H1 (cell line): Measurements from ENCODE around the gene NUP98. TPM values are rescaled to one million over a fixed set of nuclear protein-coding genes. Genes with fewer than 3 reads are reported as not detected.

ENCODE experiments used
- CTCF ChIA-PET: fragments of 300-600 bp; sonication (Branson Sonifier 250); formaldehyde crosslinking; loops from one replicate; lab custom pipeline; 2021; ENCODE audit not compliant: partially characterized antibody; lab: Charles Lee
- POLR2A ChIA-PET: fragments of 300-600 bp; sonication (Branson Sonifier 250); formaldehyde crosslinking; loops from one replicate; lab custom pipeline; 2021; ENCODE audit warnings: inconsistent platforms; ENCODE audit not compliant: partially characterized antibody; lab: Charles Lee
- DNase-seq, 2 experiments: peaks; one replicate each; pipeline versions ENCODE4 v3.0.0 to v3.0.0-alpha.2; 2010 to 2022; ENCODE audit warnings: low spot score in 2 of 2, low read depth in 1 of 2, mixed read lengths in 1 of 2
- FAIRE-seq: peaks from 2 replicates; lab custom pipeline; 2011; peaks lifted over from hg19 to GRCh38; lab: Jason Lieb, UNC
- H2AFZ ChIP-seq: 2 replicates; pipeline ENCODE4 v1.8.1; 2012; ENCODE audit warnings: low read length, inconsistent platforms
- H2AK5ac ChIP-seq: 2 replicates; pipeline ENCODE4 v1.6.1; 2013; ENCODE audit warnings: low read depth, low read length
- H2BK120ac ChIP-seq: replicated peaks from 2 replicates; pipeline ENCODE3; 2013; ENCODE audit warnings: low read depth, low read length, inconsistent platforms
- H2BK12ac ChIP-seq: 2 replicates; pipeline ENCODE4 v1.6.1; 2013; ENCODE audit warnings: low read depth, low read length
- H2BK15ac ChIP-seq: 2 replicates; pipeline ENCODE4 v1.6.1; 2013; ENCODE audit warnings: low read length
- H2BK20ac ChIP-seq: 2 replicates; pipeline ENCODE4 v1.6.1; 2013; ENCODE audit warnings: low read length
- H2BK5ac ChIP-seq: 2 replicates; pipeline ENCODE4 v1.6.1; 2013; ENCODE audit warnings: low read depth, low read length
- H3K14ac ChIP-seq: 2 replicates; pipeline ENCODE4 v1.6.1; 2013; ENCODE audit warnings: inconsistent platforms; ENCODE audit not compliant: insufficient read length
- H3K18ac ChIP-seq: 2 replicates; pipeline ENCODE4 v1.6.1; 2013; ENCODE audit warnings: low read length; ENCODE audit errors: extremely low read depth
- H3K23ac ChIP-seq: 2 replicates; pipeline ENCODE4 v1.6.1; 2013; ENCODE audit warnings: inconsistent platforms; ENCODE audit not compliant: insufficient read length
- H3K23me2 ChIP-seq: 2 replicates; pipeline ENCODE4 v1.6.1; 2013; ENCODE audit warnings: low read depth, low read length
- H3K27ac ChIP-seq: 2 replicates; pipeline ENCODE4 v1.6.1; 2011; ENCODE audit warnings: low read depth, low read length, inconsistent platforms
- H3K27me3 ChIP-seq, 4 experiments: replicated peaks in 1 of 4; 1 replicate in 1 of 4; 2 replicates in 3 of 4; pipeline versions ENCODE4 v1.6.1 to v1.8.1; 2011 to 2013; ENCODE audit warnings: low read length in 3 of 4, mild to moderate bottlenecking in 3 of 4, inconsistent platforms in 2 of 4, mixed read lengths in 2 of 4, moderate library complexity in 1 of 4; ENCODE audit not compliant: control insufficient read depth in 3 of 4, insufficient read depth in 3 of 4; ENCODE audit errors: extremely low read depth in 1 of 4
- H3K36me3 ChIP-seq, 4 experiments: 2 replicates each; pipeline versions ENCODE4 v1.6.1 to v1.8.1; 2011 to 2013; ENCODE audit warnings: mild to moderate bottlenecking in 4 of 4, low read length in 3 of 4, moderate library complexity in 2 of 4, control low read depth in 1 of 4, inconsistent platforms in 1 of 4; ENCODE audit not compliant: insufficient read depth in 4 of 4, control insufficient read depth in 2 of 4
- H3K4ac ChIP-seq: replicated peaks from 2 replicates; pipeline ENCODE3; 2013; ENCODE audit warnings: low read length, low read depth, mixed read lengths, inconsistent platforms; ENCODE audit not compliant: insufficient read length
- H3K4me1 ChIP-seq, 4 experiments: replicated peaks in 1 of 4; 1 replicate in 1 of 4; 2 replicates in 3 of 4; pipeline versions ENCODE4 v1.6.1 to v1.8.1; 2011 to 2013; ENCODE audit warnings: low read length in 3 of 4, inconsistent platforms in 2 of 4, mixed read lengths in 1 of 4; ENCODE audit not compliant: insufficient read depth in 4 of 4, control insufficient read depth in 3 of 4
- H3K4me2 ChIP-seq, 2 experiments: 2 replicates each; pipeline versions ENCODE4 v1.6.1 to v1.8.1; 2011 to 2013; ENCODE audit warnings: low read depth in 2 of 2, low read length in 2 of 2, control low read depth in 1 of 2, inconsistent platforms in 1 of 2, mild to moderate bottlenecking in 1 of 2; ENCODE audit not compliant: insufficient read depth in 1 of 2
- H3K4me3 ChIP-seq, 4 experiments: fragments of 200-600, 300-600 bp in 1 of 4; sonication (generic), shearing (Covaris generic), sonication (Bioruptor Twin) in 1 of 4; 2 replicates each; pipeline versions ENCODE4 v1.5.1 to v1.8.1; 2011 to 2016; ENCODE audit warnings: low read length in 4 of 4, low read depth in 3 of 4, control low read depth in 2 of 4, inconsistent platforms in 2 of 4, mild to moderate bottlenecking in 2 of 4, mixed read lengths in 1 of 4, moderate library complexity in 1 of 4; ENCODE audit not compliant: insufficient read depth in 2 of 4; ENCODE audit errors: extremely low read depth in 1 of 4
- H3K56ac ChIP-seq: replicated peaks from 2 replicates; pipeline ENCODE3; 2013; ENCODE audit warnings: low read depth, mild to moderate bottlenecking, mixed read lengths, low read length, inconsistent platforms; ENCODE audit not compliant: insufficient read length
- H3K79me1 ChIP-seq: 2 replicates; pipeline ENCODE4 v1.6.1; 2013; ENCODE audit warnings: low read depth, low read length, control low read depth
- H3K79me2 ChIP-seq, 2 experiments: 2 replicates each; pipeline versions ENCODE4 v1.6.1 to v1.8.1; 2012 to 2013; ENCODE audit warnings: low read length in 2 of 2, mild to moderate bottlenecking in 2 of 2, inconsistent platforms in 1 of 2; ENCODE audit not compliant: insufficient read depth in 2 of 2, control insufficient read depth in 1 of 2
- H3K9ac ChIP-seq, 4 experiments: replicated peaks in 1 of 4; 1 replicate in 1 of 4; 2 replicates in 3 of 4; pipeline versions ENCODE4 v1.6.1 to v1.8.1; 2011 to 2013; ENCODE audit warnings: low read depth in 3 of 4, low read length in 3 of 4, control low read depth in 2 of 4, mild to moderate bottlenecking in 2 of 4, moderate library complexity in 2 of 4, inconsistent platforms in 1 of 4; ENCODE audit errors: extremely low read depth in 1 of 4
- H3K9me3 ChIP-seq, 2 experiments: 2 replicates each; pipeline versions ENCODE4 v1.6.1 to v1.8.1; 2012 to 2013; ENCODE audit warnings: mild to moderate bottlenecking in 2 of 2, moderate library complexity in 2 of 2, control low read depth in 1 of 2, inconsistent platforms in 1 of 2, low read depth in 1 of 2, low read length in 1 of 2, mixed read lengths in 1 of 2; ENCODE audit not compliant: insufficient read depth in 2 of 2
- H4K20me1 ChIP-seq, 2 experiments: replicated peaks in 1 of 2; 2 replicates each; pipeline versions ENCODE3 to v1.8.1; 2011 to 2013; ENCODE audit warnings: inconsistent platforms in 2 of 2, low read length in 2 of 2, mild to moderate bottlenecking in 1 of 2; ENCODE audit not compliant: insufficient read depth in 2 of 2, control insufficient read depth in 1 of 2
- H4K5ac ChIP-seq: 2 replicates; pipeline ENCODE4 v1.6.1; 2013; ENCODE audit warnings: low read length, low read depth, mixed read lengths, inconsistent platforms; ENCODE audit not compliant: insufficient read length
- H4K8ac ChIP-seq: 2 replicates; pipeline ENCODE4 v1.8.0; 2013; ENCODE audit warnings: mild to moderate bottlenecking, moderate library complexity, low read length, inconsistent platforms; ENCODE audit not compliant: insufficient read depth; ENCODE audit errors: extremely low read depth
- H4K91ac ChIP-seq: replicated peaks from 2 replicates; pipeline ENCODE3; 2013; ENCODE audit warnings: low read length, mixed read lengths, inconsistent platforms; ENCODE audit not compliant: insufficient read length
- BRCA1 ChIP-seq: IDR thresholded peaks from 2 replicates; pipeline ENCODE4 v1.6.1; 2012; ENCODE audit warnings: low read depth, low read length, improper control_type of control experiment
- EP300 ChIP-seq, 2 experiments: IDR thresholded peaks; 1 replicate in 1 of 2; 2 replicates in 1 of 2; pipeline ENCODE4 v1.6.1; 2011 to 2012; ENCODE audit warnings: low read depth in 2 of 2, low read length in 2 of 2, mild to moderate bottlenecking in 2 of 2, borderline replicate concordance in 1 of 2, inconsistent platforms in 1 of 2, moderate library complexity in 1 of 2
- HDAC2 ChIP-seq, 2 experiments: fragments of 300-600 bp in 1 of 2; sonication (generic) in 1 of 2; IDR thresholded peaks; 2 replicates each; pipeline ENCODE4 v1.6.1; 2011 to 2012; ENCODE audit warnings: low read depth in 2 of 2, low read length in 2 of 2, mild to moderate bottlenecking in 2 of 2, moderate library complexity in 2 of 2, borderline replicate concordance in 1 of 2, inconsistent platforms in 1 of 2
- HDAC6 ChIP-seq: IDR thresholded peaks from one replicate; pipeline ENCODE4 v1.7.1; 2012; ENCODE audit warnings: low read depth, mild to moderate bottlenecking, inconsistent platforms, low read length, moderate library complexity
- KDM1A ChIP-seq: fragments of 200-600, 300-600 bp; sonication (generic); IDR thresholded peaks from 2 replicates; pipeline ENCODE4 v1.7.1; 2016; ENCODE audit warnings: mild to moderate bottlenecking, low read length, borderline replicate concordance
- KDM5A ChIP-seq: fragments of 200-600 bp; IDR thresholded peaks from 2 replicates; pipeline ENCODE4 v1.7.1; 2012; ENCODE audit warnings: mild to moderate bottlenecking, low read length, inconsistent platforms, mixed read lengths
- POLR2A ChIP-seq, 2 experiments: IDR thresholded peaks; 1 replicate in 1 of 2; 2 replicates in 1 of 2; pipeline ENCODE4 v1.6.1; 2011; ENCODE audit warnings: low read depth in 2 of 2, low read length in 2 of 2, mild to moderate bottlenecking in 2 of 2; ENCODE audit errors: control extremely low read depth in 1 of 2
- RBBP5 ChIP-seq: IDR thresholded peaks from 2 replicates; pipeline ENCODE4 v1.7.1; 2012; ENCODE audit warnings: low read depth, mild to moderate bottlenecking, inconsistent platforms, low read length, moderate library complexity, borderline replicate concordance
- SP1 ChIP-seq: IDR thresholded peaks from 2 replicates; pipeline ENCODE4 v1.6.1; 2011; ENCODE audit warnings: low read depth, low read length
- TAF7 ChIP-seq: optimal IDR thresholded peaks from 2 replicates; pipeline ENCODE3; 2011; ENCODE audit warnings: low read depth, mild to moderate bottlenecking, inconsistent platforms, low read length, moderate library complexity, borderline replicate concordance
- TCF12 ChIP-seq: IDR thresholded peaks from 2 replicates; pipeline ENCODE4 v1.6.1; 2011; ENCODE audit warnings: low read depth, mild to moderate bottlenecking, low read length
- TEAD4 ChIP-seq: IDR thresholded peaks from 2 replicates; pipeline ENCODE4 v1.6.1; 2012; ENCODE audit warnings: low read depth, low read length, inconsistent platforms, mixed read lengths
- WGBS, 2 experiments: shearing (Covaris generic) in 1 of 2; methylation state at CpG; one replicate each; pipeline versions ENCODE4 v1.1.6 to v1.1.7; 2013 to 2015; ENCODE audit warnings: low lambda C conversion rate in 2 of 2, mixed read lengths in 2 of 2, inconsistent platforms in 1 of 2, low coverage in 1 of 2, missing lambda C conversion rate in 1 of 2; ENCODE audit not compliant: insufficient replicate concordance in 2 of 2, insufficient coverage in 1 of 2, insufficient read length in 1 of 2; ENCODE audit errors: extremely low coverage in 1 of 2, missing lambda C conversion rate in 1 of 2; 5-methylcytosine and 5-hydroxymethylcytosine counted together
- polyA plus RNA-seq, 7 experiments: library from polyadenylated mRNA; depleted of rRNA in 3 of 7; stranded (reverse) in 5 of 7; unstranded in 2 of 7; fragments of >200 nt in 5 of 7; fragments of 200-250 nt in 2 of 7; gene quantifications; 1 replicate in 5 of 7; 2 replicates in 1 of 7; 4 replicates in 1 of 7; pipeline versions ENCODE4 v1.2.1 to v1.2.3, GENCODE V29; 2011 to 2013; ENCODE audit warnings: missing spikeins in 2 of 7, mixed read lengths in 2 of 7
- total RNA-seq: library from RNA; stranded (reverse); fragmentation: NEBNext Ultra II Directional; extraction: Animal tissue kit (Norgen Biotek cat#: 25700); gene quantifications from 2 replicates; pipeline ENCODE4 v1.2.1, GENCODE V29; 2021

The NUP98 gene
- total and polyA plus RNA-seq, 2 of the 8 experiments (the other 6 are each of a cell fraction or from before 2014, with no cell fraction given) = 98.6 to 261 TPM

GRCh38 chr11:3709977-3710376, 87.4 kb downstream of the NUP98 start:
- Histone ChIP-seq H3K4me1 (peaks cover 0 to 11% (median 4%) of the 10 kb centered on the region in 4 experiments; a peak in 4 of 7 replicates), H3K23me2 (no peaks in the 10 kb centered on the region), H3K4me2 (peak overlapping the region; percentile 14 to 62), H3K79me2 (peaks cover 0 to 11% of the 10 kb centered on the region in 2 experiments; a peak in 1 of 4 replicates), H2BK12ac (no peak overlapping the region), H3K27ac (no peak overlapping the region), H4K5ac (no peak overlapping the region), H3K36me3 (peaks cover 8 to 69% (median 36%) of the 10 kb centered on the region in 4 experiments; a peak in 7 of 8 replicates), H4K20me1 (peaks cover 0 to 1% of the 10 kb centered on the region in 2 experiments), H2BK20ac (no peak overlapping the region), H3K14ac (no peak overlapping the region), H2AFZ (no peak overlapping the region), H3K4me3 (peak overlapping the region in 1 of 4 experiments; percentile 44; a peak in 3 of 8 replicates), H3K56ac (no peak overlapping the region), H2BK15ac (no peak overlapping the region), H2BK120ac (no peak overlapping the region), H3K27me3 (no peaks in the 10 kb centered on the region), H3K79me1 (no peaks in the 10 kb centered on the region; the same call in 1 of the 2 replicates), H3K9me3 (no peaks in the 10 kb centered on the region), H4K8ac (no peak overlapping the region), H4K91ac (no peak overlapping the region), H2AK5ac (no peak overlapping the region), H3K9ac (no peak overlapping the region), H3K18ac (no peak overlapping the region; the same call in 1 of the 2 replicates), H2BK5ac (no peak overlapping the region), H3K4ac (no peak overlapping the region), H3K23ac (no peak overlapping the region)
- DNase-seq (no peak), FAIRE-seq (no peak)
- 20% methylated on average over 1 of the region's 1 CpG; no CpG with 5 or more reads in 1 of the 2 experiments for WGBS, 2 experiments
- ChIA-PET CTCF (interaction anchor here (0.5 to 1.3 kb wide), 3 partner anchors 9 to 99 kb away, joined by 3 to 5 read pairs (median 4); partner anchors contain the start of gene PGAP2), POLR2A (interaction anchor here (0.9 to 1.3 kb wide), 4 partner anchors 36 to 99 kb away, joined by 3 to 4 read pairs (median 3); no protein-coding TSS in a partner anchor)
- TF ChIP-seq HDAC6 (no peak), KDM5A (no peak), EP300 (IDR thresholded peaks at IDR 0.05; ENCODE audit: borderline replicate concordance in 1 of 2, low read depth in 2 of 2, low read length in 2 of 2) (no peak), BRCA1 (no peak), RBBP5 (no peak), SP1 (no peak), TAF7 (no peak), TEAD4 (no peak), TCF12 (no peak), POLR2A (IDR thresholded peaks at IDR 0.05; ENCODE audit: control extremely low read depth in 1 of 2, low read depth in 2 of 2, low read length in 2 of 2) (no peak), KDM1A (no peak), HDAC2 (IDR thresholded peaks at IDR 0.05; ENCODE audit: borderline replicate concordance in 1 of 2, low read depth in 2 of 2, low read length in 2 of 2) (no peak)
